Measurements from ENCODE around the gene ARMC10.
"Not testable (repeated sequence)": the region's sequence is repeated elsewhere in the genome, so short reads cannot be mapped to it uniquely, and the experiment has no call there.

The ARMC10 gene

GRCh38 chr7:103143868-103144267 lies 68.9 kb downstream of the ARMC10 start:
- in situ Hi-C loops (cut with MboI; ENCODE audit: low sequenced_read_pairs, unreplicated experiment): no loop called here
- TF ChIP-seq CTCF (IDR thresholded peaks at IDR 0.05; ENCODE audit: borderline replicate concordance, control extremely low read depth, extremely low read depth, insufficient read depth, missing control alignments): no peak
- no peak for DNase-seq (ENCODE audit: low spot score)

- in situ Hi-C loops (cut with MboI; ENCODE audit: low sequenced_read_pairs, unreplicated experiment); DNase-seq (ENCODE audit: low spot score): not testable (repeated sequence)
Observed at GRCh38 chr7:103144754-103145153, 69.8 kb downstream of the ARMC10 start.

GRCh38 chr7:103148131-103148993 lies 73.4 kb downstream of the ARMC10 start:
- in situ Hi-C loops (cut with MboI; ENCODE audit: low sequenced_read_pairs, unreplicated experiment): no loop called here
- no peak for DNase-seq (ENCODE audit: low spot score)

More at GRCh38 chr7:103148131-103148993, 73.4 kb downstream of the ARMC10 start:
- no peak for TF ChIP-seq CTCF (IDR thresholded peaks at IDR 0.05; ENCODE audit: borderline replicate concordance, control extremely low read depth, extremely low read depth, insufficient read depth, missing control alignments)
